Activated CD8-positive, alpha-beta memory T cell treated with anti-CD3 and anti-CD28 coated beads for 24 hours (primary cell): ENCODE results near the gene ZSCAN10.

Experiments
- DNase-seq: peaks from one replicate; pipeline ENCODE4 v3.0.0-alpha.2; 2020

The ZSCAN10 gene

DNA sequence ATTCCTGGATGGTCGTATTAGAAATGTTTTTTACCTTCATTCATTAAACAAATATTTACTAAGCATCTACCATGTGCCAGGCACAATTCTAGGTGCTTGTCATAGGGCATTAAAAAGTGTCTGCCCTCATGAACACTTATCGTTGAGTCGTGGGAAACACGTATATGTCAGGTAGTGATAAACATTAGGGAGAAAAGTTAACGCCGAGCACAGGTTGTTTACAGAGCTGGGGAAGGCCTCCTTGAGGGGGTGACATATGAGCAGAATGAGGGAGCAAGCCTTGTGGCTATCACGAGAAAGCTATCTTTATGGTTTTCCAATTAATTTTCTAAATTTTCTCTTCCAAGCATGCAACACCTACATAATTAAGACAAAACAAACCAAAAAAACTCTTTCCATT lies 34.8 kb upstream of the ZSCAN10 start:
- no peak for DNase-seq

DNA sequence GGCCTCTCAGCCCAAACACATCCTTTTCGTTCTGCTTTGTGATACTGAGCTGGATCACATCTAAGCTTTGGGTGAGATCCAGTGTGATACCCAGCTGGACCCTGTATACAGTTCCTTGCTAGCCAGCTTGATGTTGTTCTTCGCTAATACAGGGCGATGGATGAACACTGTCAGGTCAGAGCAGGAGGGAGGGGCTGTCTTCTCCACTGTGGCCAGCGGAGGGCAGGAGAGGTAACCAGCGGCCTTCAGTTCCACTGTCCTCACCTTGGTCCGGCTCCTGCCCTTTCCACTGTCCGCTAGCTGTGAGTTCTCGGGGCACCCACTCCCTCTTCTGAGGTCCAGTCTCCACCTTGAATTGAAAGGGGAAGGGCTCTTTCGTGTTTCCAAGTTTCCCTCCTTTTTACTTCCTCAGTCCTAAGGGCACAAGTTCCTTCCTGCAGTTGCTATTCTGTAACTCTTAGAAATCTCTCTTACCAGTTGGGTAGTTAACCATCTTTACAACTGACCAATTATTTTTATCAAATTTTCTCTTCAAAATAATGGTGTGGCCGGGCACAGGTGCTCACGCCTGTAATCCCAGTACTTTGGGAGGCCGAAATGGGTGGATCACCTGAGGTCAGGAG lies 32.8 kb upstream of the ZSCAN10 start:
- peak; percentile 75 for DNase-seq

DNA sequence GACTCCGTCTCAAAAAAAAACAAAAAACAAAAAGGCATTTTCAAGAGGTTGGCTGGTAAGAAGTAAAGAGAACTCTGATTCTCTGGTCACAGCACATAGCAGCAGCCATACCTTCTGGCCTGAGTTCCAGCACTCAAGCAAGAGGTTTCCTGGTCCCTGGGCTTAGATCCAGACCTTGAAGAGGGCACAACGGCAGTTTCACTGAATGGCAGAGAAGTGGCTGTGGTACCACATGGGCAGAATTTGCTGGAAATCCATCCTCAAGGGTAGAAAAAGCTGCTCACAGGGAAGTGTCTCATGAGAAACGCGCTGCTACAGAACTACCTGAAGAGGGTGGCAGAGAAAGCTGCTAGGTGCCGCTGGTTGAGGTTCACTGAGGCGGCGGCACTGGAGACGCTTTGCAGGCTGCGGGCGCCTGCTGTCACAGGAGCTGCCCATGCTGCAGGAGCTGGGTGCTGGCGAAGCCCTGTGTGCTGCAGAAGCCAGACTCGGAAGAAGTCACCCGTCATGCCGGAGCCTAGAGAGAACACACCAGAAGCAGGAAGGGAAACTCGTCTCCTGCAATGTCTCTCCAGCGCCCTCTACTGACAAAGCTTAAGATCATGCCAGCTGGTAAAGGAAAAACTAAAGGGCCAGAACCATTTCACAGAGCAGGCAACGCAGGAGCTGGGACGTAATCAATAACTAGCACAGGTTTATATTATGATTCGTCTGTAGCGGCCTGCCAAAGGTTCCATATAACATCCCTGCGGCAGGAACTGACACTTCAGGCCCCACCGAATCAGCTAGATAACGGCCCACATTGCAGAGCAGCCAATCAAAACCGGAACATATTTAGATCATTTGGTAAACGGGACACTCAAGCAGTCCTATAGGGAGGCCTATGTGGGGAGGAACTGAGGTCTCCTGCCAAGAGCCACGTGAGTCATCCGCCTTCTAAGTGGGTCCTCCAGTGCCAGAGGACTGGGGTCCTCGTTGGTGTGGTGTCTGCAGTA lies 30.3 kb upstream of the ZSCAN10 start:
- DNase-seq, result peak; percentile 88

DNA sequence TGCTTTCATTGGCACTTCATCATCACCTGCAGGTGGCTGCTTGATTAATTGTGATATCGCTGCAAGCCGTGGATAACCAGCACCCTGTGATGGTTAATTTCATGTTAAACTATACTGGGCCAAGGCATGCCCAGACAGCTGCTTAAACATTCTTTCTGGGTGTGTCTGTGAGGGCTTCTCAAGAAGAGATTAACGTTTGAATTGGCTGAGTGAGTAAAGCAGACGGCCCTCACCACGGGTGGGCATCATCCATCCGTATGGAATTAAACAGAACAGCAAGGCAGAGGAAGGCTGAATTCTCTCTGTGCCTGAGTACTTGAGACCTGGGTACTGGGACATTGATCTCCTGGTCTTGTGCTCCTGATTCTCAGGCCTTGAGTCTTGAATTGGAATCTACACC lies 28.7 kb upstream of the ZSCAN10 start:
- no peak for DNase-seq

DNA sequence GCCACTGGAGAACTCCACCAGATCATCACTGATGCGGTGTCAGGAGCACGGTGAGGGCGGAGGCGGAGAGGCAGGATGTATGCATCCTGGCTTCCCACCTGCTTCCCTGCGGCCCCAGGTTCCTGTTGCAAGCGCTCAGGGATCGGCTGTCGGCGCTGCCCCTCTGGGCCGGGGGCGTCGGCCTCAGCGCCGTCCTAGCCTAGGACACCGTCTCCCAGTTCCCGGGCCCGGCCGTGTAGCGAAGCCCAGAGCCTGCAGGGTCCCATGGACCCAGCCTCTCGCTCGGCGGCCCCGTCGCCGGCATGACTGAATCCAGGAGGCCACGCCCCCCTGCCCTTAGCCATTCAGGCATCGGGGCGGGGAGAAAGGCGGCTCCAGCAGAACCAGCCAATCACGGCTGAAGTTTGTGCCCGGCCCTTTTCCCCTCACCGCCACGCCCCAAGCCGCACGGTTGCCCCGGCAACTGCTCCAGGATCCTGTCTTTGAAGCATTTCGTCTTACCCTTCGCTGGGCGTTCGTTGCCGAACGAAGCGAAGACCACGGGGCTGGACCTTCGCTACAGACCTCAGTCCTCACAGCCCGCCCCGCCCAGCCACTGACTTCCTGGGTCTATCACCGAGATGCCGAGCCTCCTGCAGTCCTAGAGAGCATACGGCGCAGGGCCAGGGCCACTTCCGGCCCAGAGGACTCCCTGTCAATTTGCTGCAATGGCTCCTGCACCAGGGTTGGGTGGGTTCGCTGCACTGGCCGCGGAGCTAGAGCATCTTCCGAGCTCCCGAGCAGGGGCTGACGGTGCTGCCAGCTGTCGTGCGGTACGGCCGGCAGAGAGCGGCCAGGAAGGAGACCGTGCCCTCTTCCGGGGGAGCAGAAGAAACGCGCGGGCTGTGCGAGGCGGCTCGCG lies 25.1 kb upstream of the ZSCAN10 start:
- peak; percentile 98 for DNase-seq

- no peak for DNase-seq
These were observed 24.0 kb upstream of the ZSCAN10 start for GRCh38 chr16:3122926-3123570.

DNA sequence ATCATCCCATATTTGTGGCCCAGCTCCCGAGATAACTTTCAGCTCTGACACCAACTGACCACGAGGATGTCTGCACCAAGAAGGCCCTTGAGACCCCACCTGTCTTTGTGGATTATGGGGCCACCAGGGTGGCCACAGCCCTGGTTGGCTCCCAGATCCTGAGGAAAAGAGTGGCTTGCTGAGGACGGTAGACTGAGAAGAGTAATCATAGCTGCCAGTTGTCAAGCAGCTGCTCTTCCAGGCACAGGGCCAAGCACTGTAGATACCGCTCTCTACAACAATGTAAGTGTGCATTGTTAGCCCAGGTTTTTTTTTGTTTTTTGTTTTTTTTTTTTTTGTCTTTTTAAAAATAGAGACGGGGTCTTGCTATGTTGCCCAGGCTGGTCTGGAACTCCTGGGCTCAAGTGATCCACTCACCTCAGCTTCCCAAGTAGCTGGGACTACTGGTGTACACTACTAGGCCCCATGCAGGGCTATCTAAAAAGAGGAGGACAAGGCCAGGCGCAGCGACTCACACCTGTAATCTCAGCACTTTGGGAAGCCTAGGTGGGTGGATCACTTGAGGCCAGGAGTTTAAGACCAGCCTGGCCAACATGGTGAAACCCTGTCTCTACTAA lies 22.9 kb upstream of the ZSCAN10 start:
- DNase-seq, result no peak

GRCh38 chr16:3120435-3120834 lies 21.3 kb upstream of the ZSCAN10 start:
- no peak for DNase-seq

DNA sequence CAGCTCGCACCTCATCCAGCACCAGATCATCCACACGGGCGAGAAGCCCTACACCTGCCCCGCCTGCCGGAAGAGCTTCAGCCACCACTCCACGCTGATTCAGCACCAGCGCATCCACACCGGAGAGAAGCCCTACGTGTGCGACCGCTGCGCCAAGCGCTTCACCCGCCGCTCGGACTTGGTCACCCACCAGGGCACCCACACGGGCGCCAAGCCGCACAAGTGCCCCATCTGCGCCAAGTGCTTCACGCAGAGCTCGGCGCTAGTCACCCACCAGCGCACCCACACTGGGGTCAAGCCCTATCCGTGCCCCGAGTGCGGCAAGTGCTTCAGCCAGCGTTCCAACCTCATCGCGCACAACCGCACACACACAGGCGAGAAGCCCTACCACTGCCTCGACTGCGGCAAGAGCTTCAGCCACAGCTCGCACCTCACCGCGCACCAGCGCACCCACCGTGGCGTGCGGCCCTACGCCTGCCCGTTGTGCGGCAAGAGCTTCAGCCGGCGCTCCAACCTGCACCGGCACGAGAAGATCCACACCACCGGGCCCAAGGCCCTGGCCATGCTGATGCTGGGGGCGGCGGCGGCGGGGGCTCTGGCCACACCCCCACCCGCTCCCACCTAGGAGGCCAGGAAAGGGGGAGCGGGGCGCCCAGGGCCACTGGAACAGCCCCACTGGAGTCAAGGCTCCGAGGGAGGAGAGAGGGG lies 20.8 kb upstream of the ZSCAN10 start:
- DNase-seq, result no peak

DNA sequence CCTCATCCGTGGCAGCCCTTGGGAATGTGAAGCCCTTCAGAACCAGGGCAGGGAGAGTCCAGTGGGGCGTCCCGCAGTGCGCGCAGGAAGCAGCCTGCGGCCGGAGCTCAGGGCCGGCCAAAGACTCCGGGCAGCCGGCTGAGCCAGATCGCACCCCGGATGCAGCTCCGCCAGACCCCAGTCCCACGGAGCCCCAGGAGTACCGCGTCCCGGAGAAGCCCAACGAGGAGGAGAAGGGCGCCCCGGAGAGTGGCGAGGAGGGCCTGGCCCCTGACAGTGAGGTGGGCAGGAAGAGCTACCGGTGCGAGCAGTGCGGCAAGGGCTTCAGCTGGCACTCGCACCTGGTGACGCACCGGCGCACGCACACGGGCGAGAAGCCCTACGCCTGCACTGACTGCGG lies 20.2 kb upstream of the ZSCAN10 start:
- no peak for DNase-seq

DNA sequence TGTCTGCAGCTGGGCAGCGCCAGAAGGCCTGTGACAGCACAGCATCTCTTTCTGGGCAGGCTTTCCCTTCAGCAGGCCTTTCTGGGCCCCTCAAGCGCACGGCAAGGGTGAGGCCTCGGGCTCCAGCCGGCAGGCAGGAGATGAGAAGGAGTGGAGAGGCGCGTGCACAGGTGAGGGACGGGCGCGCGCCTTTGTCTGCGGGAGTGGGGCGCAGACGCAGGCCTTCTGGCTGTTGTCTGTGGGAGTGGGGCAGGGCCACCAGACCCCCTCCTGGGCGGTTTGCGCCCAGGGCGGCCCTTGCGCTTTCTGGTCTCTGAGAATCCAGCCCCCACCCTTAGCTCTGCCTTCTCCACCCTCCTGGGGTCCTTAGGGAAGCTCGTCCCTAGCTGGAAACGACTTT lies 19.8 kb upstream of the ZSCAN10 start:
- DNase-seq, result no peak

- no peak for DNase-seq
These were observed 19.2 kb upstream of the ZSCAN10 start for GRCh38 chr16:3118204-3118790.

DNA sequence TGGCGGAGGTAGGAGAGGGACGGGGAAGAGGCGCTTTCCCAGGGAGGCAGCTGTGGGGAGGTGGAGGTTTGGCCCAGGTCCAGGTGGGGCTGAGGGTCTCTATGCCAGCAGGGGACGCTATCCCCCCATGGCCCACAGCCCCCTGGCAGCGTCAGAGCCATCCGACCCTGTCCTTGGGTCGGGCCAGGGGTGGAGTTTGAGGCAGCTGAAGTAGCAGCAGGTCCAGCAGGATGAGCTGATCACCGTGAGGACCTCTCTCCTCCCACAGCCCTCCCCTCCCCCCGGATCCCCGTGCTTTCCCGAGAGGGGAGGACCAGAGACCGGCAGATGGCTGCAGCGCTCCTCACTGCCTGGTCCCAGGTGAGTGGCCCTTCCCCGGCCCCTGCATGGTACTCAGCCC lies 16.5 kb upstream of the ZSCAN10 start:
- DNase-seq, result no peak

- no peak for DNase-seq
These were observed 15.9 kb upstream of the ZSCAN10 start for GRCh38 chr16:3115003-3115402.

- no peak for DNase-seq
These were observed 14.8 kb upstream of the ZSCAN10 start for GRCh38 chr16:3113765-3114479.

DNA sequence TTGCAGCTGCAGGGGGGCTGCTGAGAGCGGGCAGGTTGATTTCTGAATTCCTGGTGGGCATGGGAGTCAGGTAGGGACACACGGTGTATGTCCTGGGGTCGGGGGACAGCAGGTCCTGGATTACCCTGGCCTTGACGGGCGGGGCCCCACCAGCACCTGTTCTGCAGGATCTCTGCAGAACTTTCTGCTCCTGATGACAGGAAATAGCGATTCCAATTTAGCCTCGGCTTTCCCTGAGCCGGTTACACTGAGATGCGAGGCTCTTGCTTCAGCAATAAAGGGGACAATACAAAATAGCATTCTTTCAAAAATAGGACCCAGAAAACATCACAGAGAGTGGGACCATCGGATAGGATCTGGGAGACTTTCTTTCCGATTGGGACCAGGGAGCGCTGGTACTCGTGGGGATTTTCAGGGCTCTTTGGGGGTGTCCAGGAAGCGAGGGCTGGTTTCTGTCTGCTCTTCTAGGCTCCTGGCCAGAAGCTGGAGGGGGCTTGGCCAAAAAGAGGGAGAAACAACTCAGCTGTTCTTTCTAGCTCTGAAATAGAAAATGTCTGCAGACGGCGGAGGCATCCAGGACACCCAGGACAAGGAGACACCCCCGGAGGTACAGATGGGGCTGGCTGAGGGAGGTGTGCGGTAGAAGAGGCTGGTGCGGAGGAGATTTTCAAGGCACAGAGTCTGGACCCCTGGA lies 13.9 kb upstream of the ZSCAN10 start:
- no peak for DNase-seq

- no peak for DNase-seq
These were observed 13.2 kb upstream of the ZSCAN10 start, which contains the start of gene ZNF205 for GRCh38 chr16:3112058-3112880. TSS of gene ZNF205 (plus strand) at chr16:3112586. CDS start at chr16:3113431, 845 bp downstream.

DNA sequence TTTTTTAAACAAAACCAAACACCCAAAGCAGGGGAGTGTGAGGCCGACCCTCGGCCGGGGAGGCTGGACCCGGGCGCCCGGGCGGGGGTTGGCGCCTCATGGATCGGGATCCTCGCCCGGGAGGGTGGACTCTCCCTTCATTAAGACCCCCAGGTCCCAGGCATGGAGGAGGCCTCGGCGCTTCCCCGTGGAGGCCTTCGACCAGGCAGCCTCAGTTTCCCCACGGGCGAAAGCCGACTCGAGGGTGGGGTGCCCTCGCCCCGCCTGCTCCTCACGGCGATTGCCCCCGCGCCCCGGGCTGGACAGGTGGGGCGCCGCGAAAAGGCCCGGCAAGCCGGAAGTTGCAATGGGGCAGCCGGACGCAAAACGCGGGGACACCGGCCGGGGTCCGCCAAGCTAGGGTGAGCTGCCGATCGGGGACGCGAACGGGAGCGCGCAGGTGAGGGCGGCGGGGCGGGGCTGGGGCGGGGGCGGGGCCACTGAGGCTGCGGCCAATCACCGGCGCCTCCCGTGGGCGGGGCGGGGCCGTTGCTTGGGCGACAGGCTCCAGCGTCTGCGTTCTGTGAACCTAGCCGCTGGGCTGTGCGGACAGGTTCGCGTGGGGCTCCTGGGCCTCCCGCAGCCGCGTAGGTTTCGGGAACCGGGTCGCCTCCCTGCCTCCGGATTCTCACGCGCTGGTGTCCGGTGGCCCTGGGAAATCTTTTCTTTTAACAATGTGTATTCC lies 7.3 kb upstream of the ZSCAN10 start:
- DNase-seq, result peak; percentile 97
